K562 (cell line): Measurements from ENCODE around the gene SDR9C7. TPM values are rescaled to one million over a fixed set of nuclear protein-coding genes. Genes with fewer than 3 reads are reported as not detected.

Experiments used
- ATAC-seq: fragments of 200-7000 bp; cut with Tn5 transposase; 3 replicates; pipeline ENCODE4 v1.9.1; 2020; ENCODE audit warnings: moderate library complexity
- BruUV-seq: library from RNA; stranded (reverse); fragments of 400-500 nt; replicated peaks from 2 replicates; lab custom pipeline; 2021; lab: Mats Ljungman, UMichigan
- CTCF ChIA-PET: fragments of 300-600 bp; formaldehyde crosslinking; extraction: SDS; loops from one replicate; lab custom pipeline; 2021; ENCODE audit warnings: low intra/inter-chr PET ratio; lab: Yijun Ruan, JAX
- POLR2A ChIA-PET: fragments of 300-600, 350-650 bp; sonication (Branson Sonifier 250); formaldehyde crosslinking; extraction: SDS; loops from one replicate; lab custom pipeline; 2021; ENCODE audit warnings: antibody characterized with exemption, inconsistent platforms; lab: Yijun Ruan, JAX
- DNase-seq, 4 experiments: peaks; one replicate each; pipeline versions ENCODE4 v3.0.0 to v3.0.0-alpha.2; 2011 to 2018; ENCODE audit warnings: low spot score in 3 of 4, mixed read lengths in 3 of 4; ENCODE audit errors: extremely low read depth in 1 of 4
- FAIRE-seq: peaks from 2 replicates; lab custom pipeline; 2011; peaks lifted over from hg19 to GRCh38; lab: Jason Lieb, UNC
- H2AFZ ChIP-seq: 2 replicates; pipeline ENCODE4 v1.6.0; 2011; ENCODE audit warnings: low read depth, low read length, control low read depth, inconsistent platforms
- H3K27ac ChIP-seq: fragments of 200-600 bp; 3 replicates; pipeline ENCODE4 v1.8.0; 2011; ENCODE audit warnings: low read depth, mild to moderate bottlenecking, control low read depth, inconsistent platforms, low read length, moderate library complexity, mixed read lengths; ENCODE audit errors: extremely low read depth
- H3K27me3 ChIP-seq, 2 experiments: fragments of 300-600 bp in 1 of 2; 2 replicates in 1 of 2; 3 replicates in 1 of 2; pipeline versions ENCODE4 v1.6.0 to v1.8.0; 2011; ENCODE audit warnings: inconsistent platforms in 2 of 2, low read length in 2 of 2, mild to moderate bottlenecking in 1 of 2, mixed read lengths in 1 of 2, moderate library complexity in 1 of 2; ENCODE audit not compliant: control insufficient read depth in 2 of 2, insufficient read depth in 2 of 2
- H3K36me3 ChIP-seq: fragments of 300-600 bp; 3 replicates; pipeline ENCODE4 v1.8.0; 2011; ENCODE audit warnings: mild to moderate bottlenecking, low read length, inconsistent platforms; ENCODE audit not compliant: control insufficient read depth, insufficient read depth
- H3K4me1 ChIP-seq, 2 experiments: fragments of 200-600 bp in 1 of 2; replicated peaks in 1 of 2; 2 replicates in 1 of 2; 3 replicates in 1 of 2; pipeline versions ENCODE4 v1.5.1 to v1.8.0; 2011; ENCODE audit warnings: inconsistent platforms in 2 of 2, low read length in 2 of 2, mild to moderate bottlenecking in 1 of 2, mixed read lengths in 1 of 2, moderate library complexity in 1 of 2; ENCODE audit not compliant: control insufficient read depth in 2 of 2, insufficient read depth in 2 of 2
- H3K4me2 ChIP-seq: 2 replicates; pipeline ENCODE4 v1.6.1; 2011; ENCODE audit warnings: low read length, control low read depth, inconsistent platforms, mixed read lengths; ENCODE audit not compliant: insufficient read depth
- H3K4me3 ChIP-seq: fragments of 200-600 bp; sonication (generic), shearing (Covaris generic); 2 replicates; pipeline ENCODE4 v1.5.1; 2016; ENCODE audit warnings: control low read depth, inconsistent platforms
- H3K79me2 ChIP-seq: fragments of 200-600 bp; 3 replicates; pipeline ENCODE4 v1.8.0; 2011; ENCODE audit warnings: low read length, inconsistent platforms; ENCODE audit not compliant: control insufficient read depth, insufficient read depth
- H3K9ac ChIP-seq, 2 experiments: 2 replicates each; pipeline versions ENCODE4 v1.6.0 to v1.6.1; 2011; ENCODE audit warnings: low read depth in 2 of 2, low read length in 2 of 2, control low read depth in 1 of 2, inconsistent platforms in 1 of 2, mild to moderate bottlenecking in 1 of 2, mixed read lengths in 1 of 2; ENCODE audit not compliant: insufficient read depth in 1 of 2
- H3K9me1 ChIP-seq: one replicate; pipeline ENCODE4 v1.6.0; 2011; ENCODE audit warnings: inconsistent platforms, mild to moderate bottlenecking, low read length, moderate library complexity; ENCODE audit not compliant: control insufficient read depth, insufficient read depth
- H3K9me3 ChIP-seq: replicated peaks from 2 replicates; pipeline ENCODE4 v1.5.1; 2011; ENCODE audit warnings: low read depth, low read length, inconsistent platforms; ENCODE audit not compliant: control insufficient read depth, insufficient read depth
- H4K20me1 ChIP-seq: replicated peaks from 2 replicates; pipeline ENCODE4 v1.6.1; 2011; ENCODE audit warnings: low read length, inconsistent platforms, mixed read lengths; ENCODE audit not compliant: control insufficient read depth, insufficient read depth
- FOXJ2 ChIP-seq: fragments of 200-800 bp; sonication (Bioruptor generic); IDR thresholded peaks from 2 replicates; pipeline ENCODE4 v1.6.1; 2016; ENCODE audit warnings: missing genetic modification characterization, missing compliant biosample characterization
- KDM4B ChIP-seq, 2 experiments: fragments of 450-650 bp in 1 of 2; sonication (generic) in 1 of 2; IDR thresholded peaks; 2 replicates each; pipeline ENCODE4 v1.6.1; 2016 to 2017; ENCODE audit warnings: borderline replicate concordance in 2 of 2, antibody characterized with exemption in 1 of 2, low read depth in 1 of 2, mild to moderate bottlenecking in 1 of 2
- NFYB ChIP-seq: IDR thresholded peaks from 2 replicates; pipeline ENCODE4 v1.6.1; 2011; ENCODE audit warnings: mild to moderate bottlenecking, moderate library complexity; ENCODE audit not compliant: insufficient read length; ENCODE audit errors: extremely low read depth
- STAT5B ChIP-seq: fragments of 250-450 bp; sonication (Bioruptor Pico); IDR thresholded peaks from 2 replicates; pipeline ENCODE4 v1.8.0; 2021; ENCODE audit warnings: mild to moderate bottlenecking, inconsistent platforms
- ZFP36 ChIP-seq: fragments of 150-350 bp; IDR thresholded peaks from 2 replicates; pipeline ENCODE4 v1.6.1; 2018; ENCODE audit warnings: low read length, low read depth; ENCODE audit not compliant: partially characterized antibody
- ZFX ChIP-seq: sonication (generic); formaldehyde crosslinking; IDR thresholded peaks from 2 replicates; pipeline ENCODE4 v1.8.0; 2022; ENCODE audit warnings: mild to moderate bottlenecking, missing genetic modification reagents, moderate library complexity
- ZNF124 ChIP-seq: sonication (generic); formaldehyde crosslinking; IDR thresholded peaks from 2 replicates; pipeline ENCODE4 v1.8.1; 2022; ENCODE audit warnings: missing genetic modification reagents
- ZNF592 ChIP-seq: fragments of 450-650 bp; IDR thresholded peaks from 2 replicates; pipeline ENCODE4 v1.6.1; 2017; ENCODE audit warnings: antibody characterized with exemption, mild to moderate bottlenecking
- in situ Hi-C: fragments of 300-500 bp; cut with MboI; formaldehyde crosslinking; loops from 4 replicates; pipeline ENCODE4 v1.15.0; 2018; ENCODE audit warnings: inconsistent platforms, mixed read lengths
- intact Hi-C: fragments of 100-400 bp; cut with micrococcal nuclease; formaldehyde crosslinking; loops from 2 replicates; pipeline ENCODE4 v1.14.2; 2022
- polyA plus RNA-seq, 8 experiments: library from polyadenylated mRNA; depleted of rRNA in 4 of 8; stranded (reverse) in 5 of 8; unstranded in 3 of 8; fragments of >200 nt; fragmentation: Nextera tagmentation in 2 of 8; fragmentation: Illumina TruSeq in 1 of 8; extraction: Ambion mirVana in 2 of 8; extraction: Trizol in 1 of 8; gene quantifications; 2 replicates each; pipeline versions ENCODE4 v1.2.1 to v1.2.3, GENCODE V29; 2011 to 2014; ENCODE audit warnings: inconsistent platforms in 1 of 8, missing spikeins in 1 of 8
- total RNA-seq, 7 experiments: library from RNA; depleted of rRNA in 6 of 7; stranded (reverse); fragments of >200 nt in 6 of 7; fragmentation: Illumina TruSeq in 2 of 7; extraction: Trizol in 2 of 7; gene quantifications; 2 replicates each; pipeline versions ENCODE4 v1.2.1 to v1.2.3, GENCODE V29; 2011 to 2021; ENCODE audit warnings: low replicate concordance in 1 of 7

The SDR9C7 gene
- total and polyA plus RNA-seq, 9 of the 15 experiments (the other 6 are each of a cell fraction or from before 2014, with no cell fraction given): 0.04 to 0.59 (median 0.06) TPM; not detected in 6

GRCh38 chr12:56914256-56914655 is 20.0 kb downstream of the SDR9C7 start:
- H2AFZ ChIP-seq: no peak overlapping the region
- POLR2A ChIA-PET: interaction anchor here (0.7 kb wide), 1 partner anchor 83 kb away, joined by 3 read pairs; no protein-coding TSS in a partner anchor
- H3K4me2 ChIP-seq: no peak overlapping the region
- TF ChIP-seq FOXJ2 (tag): no peak
- TF ChIP-seq ZFX (CRISPR knock-in tag): no peak
- no peak for TF ChIP-seq KDM4B (IDR thresholded peaks at IDR 0.05; ENCODE audit: borderline replicate concordance in 2 of 2, low read depth in 1 of 2)
- no peak for TF ChIP-seq ZFP36
- TF ChIP-seq STAT5B (CRISPR knock-in tag): no peak
- TF ChIP-seq NFYB: no peak
- no peak for TF ChIP-seq ZNF592
- no peak for TF ChIP-seq ZNF124 (CRISPR knock-in tag)
- intact Hi-C loops: no loop called here
- no peak overlapping the region for H3K4me3 ChIP-seq
- FAIRE-seq: no peak
- H3K9me3 ChIP-seq: peaks cover 1% of the 10 kb centered on the region; the same call in 1 of the 2 replicates
- no peak overlapping the region for H3K27ac ChIP-seq
- ATAC-seq: no peak
- no peaks in the 10 kb centered on the region for H4K20me1 ChIP-seq
- no peak for DNase-seq
- CTCF ChIA-PET: interaction anchor here (0.7 kb wide), 1 partner anchor 67 kb away, joined by 4 read pairs; no protein-coding TSS in a partner anchor
- H3K4me1 ChIP-seq: no peaks in the 10 kb centered on the region
- H3K9me1 ChIP-seq: no peaks in the 10 kb centered on the region
- no peak overlapping the region for H3K9ac ChIP-seq
- in situ Hi-C loops: no loop called here
- H3K36me3 ChIP-seq: no peaks in the 10 kb centered on the region
- BruUV-seq: no TSS peak
- H3K79me2 ChIP-seq: no peaks in the 10 kb centered on the region
- no peaks in the 10 kb centered on the region for H3K27me3 ChIP-seq
